HG03064 (cell line): Measurements from ENCODE around the gene GHSR.
"Not testable (repeated sequence)": the region's sequence is repeated elsewhere in the genome, so short reads cannot be mapped to it uniquely, and the experiment has no call there.

Experiments used
- ATAC-seq: cut with Tn5 transposase; IDR thresholded peaks from one replicate; pipeline ENCODE4 v1.9.1; 2021; ENCODE audit warnings: low read depth; ENCODE audit not compliant: unreplicated experiment

GHSR gene, protein sequence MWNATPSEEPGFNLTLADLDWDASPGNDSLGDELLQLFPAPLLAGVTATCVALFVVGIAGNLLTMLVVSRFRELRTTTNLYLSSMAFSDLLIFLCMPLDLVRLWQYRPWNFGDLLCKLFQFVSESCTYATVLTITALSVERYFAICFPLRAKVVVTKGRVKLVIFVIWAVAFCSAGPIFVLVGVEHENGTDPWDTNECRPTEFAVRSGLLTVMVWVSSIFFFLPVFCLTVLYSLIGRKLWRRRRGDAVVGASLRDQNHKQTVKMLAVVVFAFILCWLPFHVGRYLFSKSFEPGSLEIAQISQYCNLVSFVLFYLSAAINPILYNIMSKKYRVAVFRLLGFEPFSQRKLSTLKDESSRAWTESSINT

DNA sequence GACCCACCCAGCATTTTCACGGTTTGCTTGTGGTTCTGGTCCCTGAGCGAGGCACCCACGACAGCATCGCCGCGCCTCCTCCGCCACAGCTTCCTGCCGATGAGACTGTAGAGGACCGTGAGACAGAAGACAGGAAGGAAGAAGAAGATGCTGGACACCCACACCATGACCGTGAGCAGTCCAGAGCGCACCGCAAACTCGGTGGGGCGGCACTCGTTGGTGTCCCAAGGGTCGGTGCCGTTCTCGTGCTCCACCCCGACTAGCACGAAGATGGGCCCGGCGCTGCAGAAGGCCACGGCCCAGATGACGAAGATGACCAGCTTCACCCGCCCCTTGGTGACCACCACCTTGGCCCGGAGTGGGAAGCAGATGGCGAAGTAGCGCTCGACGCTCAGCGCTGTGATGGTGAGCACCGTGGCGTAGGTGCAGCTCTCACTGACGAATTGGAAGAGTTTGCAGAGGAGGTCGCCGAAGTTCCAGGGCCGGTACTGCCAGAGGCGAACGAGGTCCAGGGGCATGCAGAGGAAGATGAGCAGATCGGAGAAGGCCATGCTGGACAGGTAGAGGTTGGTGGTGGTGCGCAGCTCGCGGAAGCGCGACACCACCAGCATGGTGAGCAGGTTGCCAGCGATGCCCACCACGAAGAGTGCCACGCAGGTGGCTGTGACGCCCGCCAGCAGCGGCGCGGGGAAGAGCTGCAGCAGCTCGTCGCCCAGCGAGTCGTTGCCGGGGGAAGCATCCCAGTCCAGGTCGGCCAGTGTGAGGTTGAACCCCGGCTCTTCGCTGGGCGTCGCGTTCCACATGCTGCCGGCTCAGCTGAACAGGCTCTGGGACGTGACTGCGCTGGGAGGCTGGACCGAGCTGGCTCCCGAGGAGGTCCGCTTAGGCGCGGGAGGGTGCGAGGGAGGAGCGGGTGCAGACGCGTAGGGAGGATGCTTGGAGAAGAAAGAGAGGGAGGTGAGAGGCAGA, at the start of gene GHSR:
GHSR (minus strand) TSS at position 846 of the 969 bp plus-strand sequence; CDS start at position 803, 43 bp downstream.
- no peak for ATAC-seq

DNA sequence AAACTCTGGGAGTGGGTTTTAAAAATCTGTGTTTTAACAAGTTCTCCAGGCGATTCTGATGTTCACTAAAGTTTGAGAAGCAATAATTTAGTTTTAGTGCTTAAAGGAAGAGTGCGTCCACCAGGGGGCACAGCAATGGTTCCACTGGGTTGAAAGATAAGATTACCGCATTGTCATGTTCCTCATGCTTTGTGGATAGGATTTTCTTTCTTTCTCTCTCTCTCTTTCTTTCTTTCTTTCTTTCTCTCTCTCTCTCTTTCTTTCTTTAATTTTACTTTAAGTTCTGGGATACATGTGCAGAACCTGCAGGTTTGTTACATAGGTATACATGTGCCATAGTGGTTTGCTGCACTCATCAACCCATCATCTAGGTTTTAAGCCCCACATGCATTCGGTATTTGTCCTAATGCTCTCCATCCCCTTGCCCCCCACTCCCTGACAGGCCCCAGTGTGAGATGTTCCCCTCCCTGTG, 42.0 kb upstream of the GHSR start:
- not testable (repeated sequence) for ATAC-seq

DNA sequence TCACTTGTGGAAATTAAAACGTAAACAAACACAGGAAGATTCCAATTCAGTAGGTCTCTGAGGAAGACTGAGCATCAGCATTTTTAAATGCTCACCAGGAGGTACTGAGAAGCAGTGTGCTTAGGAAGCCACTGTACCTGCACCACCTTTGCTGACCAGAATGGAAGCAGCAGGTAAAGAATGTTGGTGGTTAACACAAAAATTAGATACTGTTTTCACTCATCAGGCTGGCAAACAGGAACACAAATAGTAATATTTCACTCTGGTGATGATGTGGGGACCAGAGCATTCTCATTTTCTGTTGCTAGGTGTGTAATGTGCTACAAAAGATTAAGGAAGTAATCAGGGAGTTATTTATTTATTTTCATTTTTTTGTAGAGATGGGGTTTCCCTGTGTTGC, 29.9 kb upstream of the GHSR start:
- ATAC-seq: no peak

DNA sequence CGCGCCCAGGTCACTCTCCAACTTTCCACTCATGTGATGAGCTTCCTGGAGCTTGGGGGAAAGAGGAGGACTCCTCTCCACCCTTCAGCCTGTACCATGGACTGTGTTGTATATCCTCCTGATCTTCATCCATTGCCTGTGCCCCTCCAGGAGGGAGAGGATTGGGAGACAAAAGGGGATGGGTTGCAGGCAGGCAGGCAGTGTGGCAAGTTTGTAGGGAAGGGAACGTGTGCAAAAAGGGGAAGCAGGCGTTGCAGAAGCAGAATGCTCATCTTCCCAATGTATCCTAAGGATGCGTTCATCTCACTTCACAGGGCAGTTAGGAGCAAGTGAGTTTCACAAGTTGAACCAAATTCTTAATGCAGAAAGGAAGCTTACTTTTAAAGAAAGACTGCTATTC, 28.1 kb upstream of the GHSR start:
- no peak for ATAC-seq

DNA sequence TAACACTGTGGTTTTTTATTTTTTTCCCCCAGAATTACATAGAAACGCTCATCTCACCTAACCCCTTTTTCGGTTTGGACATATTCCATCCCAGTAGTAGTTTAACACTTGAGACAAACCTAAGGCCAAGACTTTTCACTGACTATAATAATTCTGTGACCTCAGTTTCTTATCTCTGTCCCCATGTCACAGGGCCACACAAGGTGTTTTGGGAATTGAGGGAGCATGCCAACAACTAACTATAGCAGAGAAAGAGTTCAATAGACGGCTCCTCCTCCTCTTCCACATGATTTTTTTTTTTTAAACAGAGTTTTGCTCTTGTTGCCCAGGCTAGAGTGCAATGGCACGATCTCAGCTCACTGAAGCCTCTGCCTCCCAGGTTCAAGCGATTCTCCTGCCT, 27.4 kb upstream of the GHSR start:
- ATAC-seq: no peak

DNA sequence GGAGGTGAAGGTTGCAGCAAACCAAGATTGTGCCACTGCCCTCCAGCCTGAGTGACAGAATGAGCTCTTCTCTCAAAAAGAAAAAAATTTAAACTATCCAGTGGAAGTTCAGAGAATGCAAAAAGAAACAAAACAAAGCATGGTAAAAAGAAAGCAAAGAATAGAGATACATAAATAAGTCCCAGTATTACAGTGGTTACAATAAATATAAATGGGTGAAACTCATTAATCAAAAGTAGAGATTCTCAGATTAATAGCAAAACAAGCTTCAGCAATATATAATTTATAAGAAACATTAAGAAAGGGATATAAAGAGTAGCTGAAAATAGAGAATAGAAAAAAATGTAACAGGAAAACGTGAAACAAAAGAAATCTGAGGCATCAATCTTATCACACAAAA, 23.6 kb upstream of the GHSR start:
- no peak for ATAC-seq

DNA sequence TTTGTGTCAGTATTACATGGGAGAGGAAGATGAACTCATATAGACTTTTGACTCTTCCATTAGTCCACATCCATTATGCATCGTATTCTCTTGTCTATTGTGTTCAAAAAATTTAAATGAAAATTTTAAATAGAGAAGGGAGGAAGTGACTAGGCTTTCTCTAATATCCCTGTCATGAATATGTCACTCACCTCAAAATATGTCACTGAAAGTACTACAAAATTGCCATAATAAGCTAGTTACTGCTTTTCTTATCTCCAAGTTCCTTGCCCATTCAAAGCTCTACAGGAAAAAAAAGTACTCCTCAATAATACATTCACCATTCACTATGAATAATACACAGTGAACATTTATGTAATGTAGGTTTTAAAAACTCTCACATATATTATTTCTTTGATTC, 22.3 kb upstream of the GHSR start:
- ATAC-seq: no peak

DNA sequence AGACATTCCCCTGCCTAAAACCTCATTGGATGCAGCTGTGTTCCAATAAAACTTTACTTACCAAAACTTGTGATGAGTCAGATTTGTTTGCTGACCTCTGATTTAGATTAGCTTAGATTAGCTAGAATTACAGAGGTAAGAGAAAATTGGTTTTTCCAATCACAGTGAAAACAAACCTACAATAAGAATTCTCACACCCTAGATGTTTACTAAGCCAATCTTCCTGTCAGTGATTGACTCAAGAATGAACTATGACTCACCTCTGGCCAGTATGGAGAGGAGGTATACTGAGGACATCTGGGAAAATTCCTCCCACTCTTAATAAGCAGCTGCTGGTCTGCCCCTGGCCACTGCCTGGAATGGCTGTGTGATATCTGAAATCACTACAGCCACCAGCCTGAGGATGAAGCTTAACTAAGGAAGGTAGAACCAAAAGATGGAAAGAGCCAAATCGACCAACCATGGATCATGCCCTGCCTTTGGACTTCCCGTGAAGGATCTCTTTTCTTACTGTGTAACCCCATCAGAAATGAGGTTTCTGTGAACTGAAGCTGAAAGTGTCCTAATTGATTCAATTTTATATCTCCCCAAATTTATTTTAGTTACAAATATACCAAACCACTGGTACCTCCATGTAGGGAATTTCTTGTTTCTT, 19.0 kb upstream of the GHSR start:
- no peak for ATAC-seq

DNA sequence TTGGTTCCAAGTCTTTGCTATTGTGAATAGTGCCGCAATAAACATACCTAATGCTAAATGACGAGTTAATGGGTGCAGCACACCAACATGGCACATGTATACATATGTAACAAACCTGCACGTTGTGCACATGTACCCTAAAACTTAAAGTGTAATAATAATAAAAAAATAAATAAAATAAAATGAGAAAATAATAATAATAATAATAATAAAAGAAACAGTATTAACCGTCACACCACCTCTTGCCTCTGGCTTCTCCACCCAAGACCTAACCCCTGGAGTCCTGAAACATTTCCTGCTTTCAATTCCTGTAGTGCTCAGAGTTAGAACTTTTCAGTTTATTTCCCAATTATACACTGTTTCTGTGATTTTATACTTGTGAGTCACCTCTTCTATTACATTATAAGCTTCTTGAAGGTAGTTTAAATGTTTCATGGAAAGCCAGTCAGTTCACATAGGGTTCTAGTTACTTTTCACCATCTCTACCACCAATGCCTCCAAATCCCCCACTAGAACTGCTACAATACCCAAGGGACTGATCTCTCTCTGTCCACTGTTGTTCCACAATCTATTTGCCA, 18.4 kb upstream of the GHSR start:
- ATAC-seq: no peak

DNA sequence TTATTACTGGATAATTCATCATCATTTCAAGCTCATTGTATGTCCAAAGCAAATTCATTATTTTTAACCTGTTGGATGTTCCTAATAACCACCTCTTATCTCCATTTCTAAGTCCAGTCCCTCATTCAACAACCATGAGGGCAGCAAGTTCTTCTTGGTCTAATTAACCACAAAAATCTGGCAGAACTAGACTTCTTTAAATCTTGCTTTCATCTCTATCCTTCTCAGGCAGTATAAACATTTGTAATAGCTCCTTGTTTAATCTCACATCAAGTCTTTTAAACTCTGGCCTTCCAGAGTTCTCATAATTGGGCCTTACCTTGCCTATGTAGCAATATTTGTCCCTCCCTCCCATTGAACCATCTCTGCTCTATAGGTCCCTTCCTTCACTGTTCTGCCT, 17.0 kb upstream of the GHSR start:
- no peak for ATAC-seq

DNA sequence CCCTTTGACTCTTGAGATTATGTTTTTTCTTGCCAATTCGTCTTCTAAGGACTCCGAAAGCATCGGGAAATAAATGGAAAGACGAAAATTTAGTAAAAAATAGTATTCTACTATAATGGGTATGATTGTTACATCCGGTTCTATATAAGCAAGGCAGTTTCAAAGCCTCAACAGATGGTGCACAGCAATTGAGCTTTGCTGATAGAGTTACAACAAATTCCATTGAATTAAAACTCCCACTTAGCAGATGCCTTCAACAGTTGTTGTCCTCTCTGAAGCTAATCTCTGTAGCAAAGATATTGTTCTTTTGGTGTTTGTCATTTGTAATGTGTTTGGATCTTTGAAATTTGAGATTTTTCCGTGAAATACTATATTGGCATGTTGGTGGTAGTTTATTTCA, 16.1 kb upstream of the GHSR start:
- no peak for ATAC-seq

DNA sequence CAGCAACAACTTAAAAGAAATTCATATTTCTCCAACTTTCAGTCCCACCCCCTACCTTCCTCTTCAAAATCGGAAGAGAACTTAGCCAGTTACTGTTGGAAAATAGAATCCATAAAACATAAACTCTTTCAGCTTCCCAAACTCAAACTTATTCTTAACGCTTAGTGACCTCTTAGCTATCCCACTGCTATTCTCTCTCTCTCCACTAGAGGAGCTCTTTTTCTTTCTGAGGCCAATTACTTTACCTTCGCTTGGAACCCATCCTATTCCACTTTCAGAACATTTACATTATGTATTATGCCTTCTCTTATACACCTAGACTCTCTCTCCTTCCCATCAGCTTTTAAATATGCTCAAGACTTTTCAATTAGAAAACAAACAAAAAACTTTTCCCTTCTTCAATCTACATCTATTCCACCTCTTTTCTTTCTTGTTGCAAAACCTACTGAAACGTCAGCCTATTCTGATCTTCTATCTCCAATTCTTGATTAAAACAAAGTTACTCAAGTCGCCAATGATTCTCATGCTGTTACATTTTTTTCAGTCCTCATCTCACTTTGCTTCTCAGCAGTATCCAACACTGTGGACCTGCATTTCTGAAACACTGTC, 13.4 kb upstream of the GHSR start:
- no peak for ATAC-seq

DNA sequence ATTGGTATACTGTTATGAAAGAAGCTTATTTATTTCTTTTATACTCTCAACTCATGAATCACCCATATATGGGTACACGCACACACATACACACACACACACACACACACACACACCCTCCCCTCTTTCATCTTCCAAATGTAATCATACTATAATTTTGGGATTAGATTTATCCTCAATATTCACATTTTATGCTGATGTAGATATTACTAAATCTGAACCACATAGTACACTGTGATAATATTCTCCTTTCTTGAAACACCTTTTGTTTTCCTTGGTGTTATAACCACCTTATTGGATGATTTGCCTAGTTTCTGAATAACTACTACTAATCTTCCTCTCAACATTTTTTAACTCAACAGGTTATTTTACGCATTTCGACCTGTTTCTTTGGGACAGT, 8.1 kb upstream of the GHSR start:
- no peak for ATAC-seq

DNA sequence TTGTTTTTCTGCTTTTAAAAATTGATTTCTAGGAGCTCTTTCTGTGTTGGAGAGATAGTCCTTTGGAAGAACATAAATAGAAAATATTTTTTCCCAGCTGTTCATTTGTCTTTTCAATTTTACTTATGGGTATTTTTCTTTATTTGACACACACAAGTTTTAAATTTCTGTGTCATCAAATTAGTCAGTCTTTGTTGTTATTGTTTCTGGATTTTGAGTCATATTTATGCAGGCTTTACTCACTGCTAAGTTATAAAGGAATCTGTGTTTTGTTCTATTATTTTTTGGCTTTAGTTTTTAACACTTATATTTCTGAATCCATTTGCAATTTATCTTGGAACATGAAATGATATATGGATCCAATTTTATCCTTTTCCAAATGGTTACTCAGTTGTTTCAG, 5.9 kb upstream of the GHSR start:
- no peak for ATAC-seq

DNA sequence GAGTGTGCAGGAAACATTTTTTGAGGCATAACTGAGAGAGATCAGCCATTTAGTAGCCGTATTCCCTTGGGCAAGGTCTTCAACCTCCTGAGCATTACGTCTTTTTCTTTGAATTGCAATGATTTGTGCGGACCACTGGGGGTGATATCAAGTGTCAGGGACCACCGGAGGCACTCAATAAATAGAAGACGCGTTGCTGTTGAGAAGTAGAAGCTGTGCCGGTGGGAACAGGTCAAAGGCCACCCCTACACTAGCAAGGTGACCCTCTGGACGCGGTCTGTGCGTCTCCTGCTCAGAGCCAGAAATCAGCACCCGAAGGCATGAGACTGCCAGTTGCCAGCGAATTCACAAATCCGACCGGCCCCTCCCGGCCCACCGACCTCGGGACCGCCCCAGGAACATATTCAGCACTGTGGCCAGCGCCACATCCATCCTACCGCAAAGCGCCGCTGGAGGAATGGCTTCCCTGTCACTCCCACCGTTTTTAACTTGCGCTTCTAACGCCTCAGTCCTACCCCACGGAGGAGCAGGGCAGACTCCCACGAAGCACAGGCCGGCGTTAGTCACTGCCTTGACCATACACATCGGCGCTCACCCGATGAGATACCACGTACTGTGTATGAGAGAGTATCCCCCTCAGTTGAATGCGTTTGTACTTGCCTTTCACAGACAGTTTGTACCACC, 1.4 kb upstream of the GHSR start:
- no peak for ATAC-seq

DNA sequence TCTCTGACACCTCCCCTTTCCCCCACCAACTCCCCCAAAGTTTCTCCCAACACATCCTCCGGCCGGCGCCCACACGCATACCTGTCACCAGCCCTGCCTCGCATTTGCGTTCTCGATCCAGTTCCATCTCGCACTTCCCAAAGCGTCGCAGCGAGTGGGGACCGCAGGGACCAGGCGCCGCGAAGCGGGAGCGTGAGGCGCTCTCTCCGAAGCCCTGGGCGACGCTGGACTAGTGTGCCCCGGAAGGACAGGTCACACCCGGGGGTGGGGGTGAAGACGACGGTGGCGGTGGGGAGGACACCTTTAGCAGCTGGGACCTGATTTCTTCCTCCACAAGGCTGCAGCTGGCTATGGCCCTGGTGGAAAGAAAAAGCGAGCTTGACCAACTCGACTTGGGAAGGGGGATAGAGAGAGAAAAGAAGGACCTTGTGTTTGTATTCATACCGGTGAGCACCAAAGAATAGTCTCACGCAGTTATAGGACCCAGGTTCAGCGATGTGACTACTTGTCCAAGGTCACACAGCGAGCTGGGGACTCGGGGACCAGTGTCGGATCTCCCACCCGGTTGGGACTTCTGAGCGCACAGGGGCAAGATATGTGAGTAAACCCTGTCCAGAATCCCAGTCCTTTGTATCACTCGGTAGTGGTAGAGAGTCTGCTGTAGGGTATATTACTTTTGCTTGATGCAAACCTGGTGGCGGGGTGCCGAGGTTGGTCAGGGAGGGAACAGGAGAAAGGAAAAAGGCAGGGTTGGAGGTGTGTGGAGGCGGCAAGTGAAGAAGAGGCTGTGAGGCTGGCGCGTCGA, 607 bp upstream of the GHSR start:
- no peak for ATAC-seq

DNA sequence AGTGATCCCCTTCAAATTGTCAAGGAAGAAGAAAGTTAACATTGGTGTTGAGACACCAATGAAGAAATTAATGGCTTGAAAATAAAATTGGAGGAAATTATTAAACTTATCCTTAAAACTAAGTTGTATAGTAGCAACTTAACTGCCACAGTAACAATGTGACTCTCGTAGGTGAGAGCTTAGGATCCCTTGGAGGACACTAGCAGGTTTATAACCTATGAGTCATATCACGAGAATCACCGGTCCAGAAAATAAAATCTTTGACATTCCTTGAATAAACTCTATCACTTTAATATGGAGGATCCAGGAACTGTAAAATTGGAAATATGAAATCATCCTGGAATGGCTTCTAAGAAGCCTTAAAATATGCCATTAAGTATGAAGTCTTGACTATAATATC, 2.1 kb downstream of the GHSR start:
- no peak for ATAC-seq

DNA sequence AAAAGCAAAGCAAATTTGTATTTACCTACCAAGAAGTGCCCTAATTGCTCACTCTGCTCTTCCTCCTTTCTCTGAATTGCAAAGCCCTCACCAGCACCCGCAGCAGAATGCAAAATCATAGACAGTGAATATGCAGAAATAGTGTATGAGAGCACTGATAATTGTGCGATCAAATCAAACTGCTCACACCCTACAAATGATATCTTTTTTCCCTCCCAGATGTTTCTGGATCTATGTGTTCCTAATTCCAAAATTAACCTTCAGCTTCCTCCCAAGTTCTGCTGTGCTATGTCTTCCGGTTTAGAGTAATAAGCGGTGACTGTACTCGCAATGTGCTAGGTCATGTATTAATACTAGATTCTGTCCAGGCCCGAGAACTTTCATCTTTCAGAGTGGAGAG, 3.4 kb downstream of the GHSR start:
- no peak for ATAC-seq

DNA sequence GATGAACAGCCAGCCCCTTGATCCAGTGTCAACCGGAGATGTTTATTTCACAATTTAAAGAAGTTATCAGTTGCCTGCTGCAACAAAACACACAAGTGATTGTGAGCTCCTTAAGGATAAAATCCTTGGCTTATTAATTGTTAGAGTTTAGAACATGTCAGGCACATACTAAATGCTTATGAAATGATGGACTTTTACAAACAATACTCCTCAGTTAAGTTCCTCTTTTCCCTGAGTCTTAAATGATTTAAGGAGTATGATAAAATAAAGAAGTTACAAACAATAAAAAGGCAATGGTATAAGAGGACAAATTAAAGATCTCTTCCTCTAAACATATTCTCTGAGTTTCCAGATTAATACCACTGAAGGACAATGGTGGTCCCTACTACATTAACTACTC, 5.7 kb downstream of the GHSR start:
- ATAC-seq: no peak
